Loucy (cell line): ENCODE data around the gene PPFIA3.

Source experiments
- EZH2phosphoT487 ChIP-seq: fragments of 200-600 bp; IDR thresholded peaks from 2 replicates; pipeline ENCODE4 v1.6.1; 2018; ENCODE audit warnings: antibody characterized with exemption, mild to moderate bottlenecking, moderate library complexity, borderline replicate concordance
- TF ChIP-seq, protein P1 (sequence below): fragments of 200-600 bp; sonication (generic); conservative IDR thresholded peaks from 2 replicates; pipeline ENCODE4 v1.5.1; 2014; ENCODE audit warnings: mild to moderate bottlenecking, antibody characterized with exemption, low read length

DNA sequence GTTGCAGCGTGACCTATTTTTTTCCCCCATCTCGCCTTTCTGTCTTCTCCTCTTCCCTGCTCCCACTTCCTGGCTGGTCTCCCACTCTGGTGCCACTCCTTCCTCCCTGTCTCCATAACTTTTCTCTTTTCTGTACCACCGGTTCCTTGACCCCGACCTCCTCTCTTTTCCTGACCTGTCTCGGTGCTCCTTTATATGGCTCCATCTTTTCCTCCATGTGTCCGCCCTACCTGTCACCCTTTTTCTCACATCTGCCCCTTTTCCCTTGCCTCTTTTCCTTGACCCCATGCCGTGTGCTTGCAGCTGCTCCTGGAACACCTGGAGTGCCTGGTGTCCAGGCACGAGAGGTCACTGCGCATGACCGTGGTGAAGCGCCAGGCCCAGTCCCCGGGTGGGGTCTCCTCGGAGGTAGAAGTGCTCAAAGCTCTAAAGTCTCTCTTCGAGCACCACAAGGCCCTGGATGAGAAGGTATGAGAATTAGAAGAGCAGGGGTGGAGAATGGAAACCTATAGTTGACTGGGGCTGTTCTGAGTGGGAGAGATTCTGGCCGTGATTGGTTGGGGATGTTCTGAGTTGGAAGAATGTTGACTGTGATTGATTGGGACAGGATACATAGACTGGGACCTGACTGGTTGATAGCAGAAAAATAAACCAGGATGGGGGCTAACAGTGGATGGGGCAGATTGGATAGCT, 9.3 kb downstream of the PPFIA3 start:
- TF ChIP-seq, protein P1, sequence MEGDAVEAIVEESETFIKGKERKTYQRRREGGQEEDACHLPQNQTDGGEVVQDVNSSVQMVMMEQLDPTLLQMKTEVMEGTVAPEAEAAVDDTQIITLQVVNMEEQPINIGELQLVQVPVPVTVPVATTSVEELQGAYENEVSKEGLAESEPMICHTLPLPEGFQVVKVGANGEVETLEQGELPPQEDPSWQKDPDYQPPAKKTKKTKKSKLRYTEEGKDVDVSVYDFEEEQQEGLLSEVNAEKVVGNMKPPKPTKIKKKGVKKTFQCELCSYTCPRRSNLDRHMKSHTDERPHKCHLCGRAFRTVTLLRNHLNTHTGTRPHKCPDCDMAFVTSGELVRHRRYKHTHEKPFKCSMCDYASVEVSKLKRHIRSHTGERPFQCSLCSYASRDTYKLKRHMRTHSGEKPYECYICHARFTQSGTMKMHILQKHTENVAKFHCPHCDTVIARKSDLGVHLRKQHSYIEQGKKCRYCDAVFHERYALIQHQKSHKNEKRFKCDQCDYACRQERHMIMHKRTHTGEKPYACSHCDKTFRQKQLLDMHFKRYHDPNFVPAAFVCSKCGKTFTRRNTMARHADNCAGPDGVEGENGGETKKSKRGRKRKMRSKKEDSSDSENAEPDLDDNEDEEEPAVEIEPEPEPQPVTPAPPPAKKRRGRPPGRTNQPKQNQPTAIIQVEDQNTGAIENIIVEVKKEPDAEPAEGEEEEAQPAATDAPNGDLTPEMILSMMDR = no peak
- TF ChIP-seq EZH2phosphoT487 = no peak
